OCI-M2 (cell line): ENCODE data around the gene RUVBL2.
"Not testable (repeated sequence)": the region's sequence is repeated elsewhere in the genome, so short reads cannot be mapped to it uniquely, and the experiment has no call there.

Experiments
- DNase-seq: peaks from one replicate; lab custom pipeline; 2025; ENCODE audit not compliant: unreplicated experiment; lab: John Stamatoyannopoulos, UW

Gene RUVBL2

DNA sequence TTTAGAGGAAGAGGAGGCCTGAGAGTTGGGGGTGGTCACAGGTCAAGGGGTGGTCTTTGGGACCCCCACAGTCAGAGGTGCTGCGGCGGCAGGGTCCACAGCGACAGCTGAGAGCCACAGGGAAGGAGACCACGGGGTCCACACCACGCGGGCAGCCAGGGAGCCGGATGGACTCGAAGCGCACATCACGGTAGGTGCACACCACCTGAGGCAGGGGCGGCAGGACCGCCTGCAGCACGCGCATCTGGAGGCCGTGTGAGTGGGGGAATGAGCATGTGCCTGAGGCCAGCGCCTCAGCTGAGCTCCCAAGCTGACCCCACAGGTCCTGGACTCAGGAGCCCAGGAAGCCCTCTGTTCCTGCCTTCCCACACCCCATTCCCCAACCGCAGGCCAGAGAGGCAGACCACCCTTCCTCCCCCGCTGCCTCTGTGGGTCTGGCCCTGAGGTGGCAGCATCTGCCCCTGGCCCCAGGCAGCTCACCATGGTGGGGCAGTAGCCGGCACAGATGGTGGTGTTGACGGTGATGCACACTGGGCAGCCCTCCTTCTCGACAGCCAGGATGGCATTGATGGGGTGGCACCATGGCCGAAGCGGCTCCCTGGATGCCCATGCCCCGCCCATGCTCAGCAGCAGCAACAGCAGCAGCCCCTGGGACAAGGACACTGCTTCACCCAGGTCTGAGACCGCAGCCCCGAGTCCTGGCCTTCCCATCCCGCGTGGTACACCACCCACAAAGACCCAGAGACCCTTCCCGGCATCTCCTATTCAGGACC is 22.6 kb downstream of the RUVBL2 start:
- DNase-seq, result no peak

DNA sequence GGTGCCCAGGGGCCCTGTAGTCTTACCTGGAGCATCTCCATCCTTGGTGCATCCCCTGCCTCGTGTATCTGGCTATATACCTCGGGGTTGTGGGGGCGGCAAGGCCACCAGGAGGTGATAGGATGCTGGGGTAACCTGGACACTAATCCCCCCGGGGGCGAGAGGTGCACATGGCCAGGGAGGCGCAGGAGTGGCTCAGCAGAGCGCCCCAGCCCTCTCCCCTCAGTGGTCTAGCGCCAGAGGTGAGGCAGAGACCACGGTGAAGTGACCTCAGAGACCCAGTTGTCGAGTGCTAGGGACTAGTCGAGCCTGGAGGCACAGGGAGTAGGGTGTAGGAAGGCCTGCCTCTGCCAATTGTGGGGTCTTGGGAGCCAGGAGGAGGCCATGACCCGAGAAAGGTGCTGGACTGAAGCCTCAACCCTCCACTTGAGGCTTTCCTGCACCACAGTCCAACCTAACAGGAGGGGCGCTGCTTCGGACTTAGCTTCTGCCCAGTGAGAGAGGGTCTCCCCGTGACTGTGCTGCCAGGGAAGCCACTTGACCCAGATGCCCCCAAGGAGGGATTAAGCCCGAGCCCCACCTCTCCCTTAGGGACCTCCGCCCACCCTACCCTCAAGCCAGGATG is 23.5 kb downstream of the RUVBL2 start, which contains the start of gene LHB:
LHB (minus strand) TSS at position 51 of the 625 bp plus-strand sequence; CDS start at position 41, 10 bp downstream.
- no peak for DNase-seq

DNA sequence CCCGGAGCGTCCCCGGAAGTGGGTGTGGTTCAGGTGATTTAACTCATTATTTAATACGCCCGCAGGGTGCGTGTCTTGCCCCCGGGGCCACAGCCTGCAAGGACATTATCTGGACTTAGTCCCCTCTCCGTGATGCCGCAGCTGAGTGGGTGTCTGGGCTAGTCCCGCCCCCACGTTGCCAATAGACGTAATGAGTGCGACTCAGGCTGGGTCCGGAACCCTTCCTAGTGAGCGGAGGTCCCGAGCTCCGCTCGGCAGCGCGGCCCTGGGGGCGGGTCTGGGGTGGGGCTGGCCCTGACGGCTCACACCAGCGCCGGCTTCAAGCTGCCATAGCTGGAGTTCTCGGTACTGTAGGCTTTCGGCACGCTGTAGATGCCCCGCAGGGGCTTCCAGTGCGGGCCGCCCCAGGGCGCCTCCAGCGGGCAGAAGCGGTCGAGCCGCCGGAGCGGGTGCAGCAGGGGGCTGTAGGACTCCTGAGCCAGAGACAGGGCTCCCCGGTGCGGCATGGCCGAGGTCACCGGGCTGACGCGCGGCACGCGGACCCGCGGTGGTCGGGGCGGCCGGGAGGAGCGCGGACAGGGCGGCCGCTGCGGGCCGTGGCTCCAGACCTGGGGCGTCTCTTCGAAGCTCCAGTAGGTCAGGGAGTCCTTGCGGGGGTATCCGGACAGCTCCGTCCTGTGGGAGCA is 24.1 kb downstream of the RUVBL2 start:
- DNase-seq, result peak; percentile 57

DNA sequence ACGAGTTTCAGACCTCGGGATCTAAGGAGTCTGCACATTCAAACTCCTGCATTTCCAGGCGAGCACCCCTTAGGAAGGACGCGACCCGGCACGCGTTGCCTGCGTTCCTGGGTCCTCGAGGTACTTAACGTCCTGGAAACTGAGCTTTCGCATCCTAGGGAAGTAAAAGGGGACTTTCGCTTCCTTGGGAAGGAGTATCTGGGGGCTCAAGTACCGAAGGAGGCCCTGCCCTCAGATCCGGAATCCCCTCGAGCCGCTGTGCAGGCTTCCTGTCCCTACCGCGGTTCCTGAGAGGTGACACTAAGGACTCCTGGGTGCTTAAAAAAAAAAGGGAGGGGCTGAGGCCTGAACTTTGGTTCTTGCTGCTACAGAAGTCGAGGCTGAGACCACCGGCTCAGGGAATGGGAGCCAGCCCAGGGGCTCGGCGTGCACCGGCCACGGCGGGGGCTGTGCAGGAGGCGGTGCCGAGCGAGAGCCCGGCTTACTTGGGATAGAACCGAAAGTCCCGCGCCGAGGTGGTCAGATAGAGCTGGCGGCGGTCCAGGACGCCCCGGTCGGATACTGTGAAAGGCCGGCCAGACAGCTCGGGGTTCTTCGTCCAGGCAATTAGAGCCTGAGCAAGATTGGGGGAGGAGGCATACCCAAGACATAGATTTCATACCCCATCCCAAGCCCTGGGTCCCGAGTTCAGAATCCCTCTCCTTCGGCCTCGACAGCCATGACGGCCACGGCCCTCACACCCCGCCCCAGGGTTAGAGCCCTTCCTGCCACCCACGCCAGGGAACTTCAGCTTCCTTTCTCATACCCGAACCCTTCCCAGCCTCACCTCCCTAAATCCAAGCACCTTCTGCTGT is 24.9 kb downstream of the RUVBL2 start:
- DNase-seq, result not testable (repeated sequence)

DNA sequence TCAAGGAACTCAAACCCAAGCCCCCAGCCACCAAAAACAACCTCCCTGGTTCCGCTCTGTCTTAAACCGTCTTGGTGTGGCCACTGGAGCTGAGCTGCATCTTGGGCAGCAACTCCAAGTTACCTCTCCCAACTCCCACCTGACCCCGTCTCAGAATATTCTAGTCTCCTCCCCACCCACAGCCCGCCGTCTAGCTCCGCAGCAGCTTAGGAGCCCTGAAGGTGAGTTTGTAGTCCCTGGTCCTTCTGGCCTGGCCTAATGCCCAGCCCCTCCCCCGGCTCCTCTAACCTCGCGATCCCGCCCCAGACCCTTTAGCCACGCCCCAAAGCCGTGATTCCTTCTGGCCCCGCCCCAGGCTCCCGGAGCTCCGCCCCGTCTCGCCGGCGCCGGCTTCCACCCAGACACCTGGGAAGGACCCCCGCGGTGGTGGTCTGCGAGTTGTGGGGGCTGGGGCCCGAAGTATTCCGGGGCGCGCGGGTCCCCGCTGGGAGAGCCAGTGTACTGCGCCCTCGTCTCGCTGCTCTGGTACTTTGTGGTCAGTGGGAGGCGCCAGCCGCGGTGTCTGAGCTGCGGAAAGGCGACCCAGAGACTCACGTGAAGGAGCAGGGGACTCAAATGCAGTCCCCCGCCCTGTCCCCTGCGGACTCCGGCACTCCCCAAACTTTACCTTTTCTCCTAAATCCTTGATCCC is 25.7 kb downstream of the RUVBL2 start:
- no peak for DNase-seq

DNA sequence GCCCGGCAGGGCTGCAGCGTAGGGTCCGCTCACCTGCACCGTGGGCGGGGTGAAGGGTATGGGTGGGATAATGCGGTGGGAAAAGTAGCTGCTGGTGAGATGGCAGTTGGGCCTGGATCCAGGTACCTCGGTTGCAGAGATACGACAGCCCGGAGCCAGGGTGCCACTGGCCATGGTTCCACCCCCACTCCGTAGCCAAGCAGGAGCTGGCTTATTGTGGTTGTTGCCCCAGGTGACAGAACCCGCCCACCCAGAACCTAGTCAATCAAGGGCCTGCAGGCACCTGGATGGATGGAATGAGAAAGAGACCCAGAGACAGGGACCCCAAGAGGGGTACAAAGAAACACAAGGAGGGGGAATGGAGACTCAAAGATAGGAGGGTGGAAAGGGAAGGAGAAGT is 26.7 kb downstream of the RUVBL2 start:
- no peak for DNase-seq

DNA sequence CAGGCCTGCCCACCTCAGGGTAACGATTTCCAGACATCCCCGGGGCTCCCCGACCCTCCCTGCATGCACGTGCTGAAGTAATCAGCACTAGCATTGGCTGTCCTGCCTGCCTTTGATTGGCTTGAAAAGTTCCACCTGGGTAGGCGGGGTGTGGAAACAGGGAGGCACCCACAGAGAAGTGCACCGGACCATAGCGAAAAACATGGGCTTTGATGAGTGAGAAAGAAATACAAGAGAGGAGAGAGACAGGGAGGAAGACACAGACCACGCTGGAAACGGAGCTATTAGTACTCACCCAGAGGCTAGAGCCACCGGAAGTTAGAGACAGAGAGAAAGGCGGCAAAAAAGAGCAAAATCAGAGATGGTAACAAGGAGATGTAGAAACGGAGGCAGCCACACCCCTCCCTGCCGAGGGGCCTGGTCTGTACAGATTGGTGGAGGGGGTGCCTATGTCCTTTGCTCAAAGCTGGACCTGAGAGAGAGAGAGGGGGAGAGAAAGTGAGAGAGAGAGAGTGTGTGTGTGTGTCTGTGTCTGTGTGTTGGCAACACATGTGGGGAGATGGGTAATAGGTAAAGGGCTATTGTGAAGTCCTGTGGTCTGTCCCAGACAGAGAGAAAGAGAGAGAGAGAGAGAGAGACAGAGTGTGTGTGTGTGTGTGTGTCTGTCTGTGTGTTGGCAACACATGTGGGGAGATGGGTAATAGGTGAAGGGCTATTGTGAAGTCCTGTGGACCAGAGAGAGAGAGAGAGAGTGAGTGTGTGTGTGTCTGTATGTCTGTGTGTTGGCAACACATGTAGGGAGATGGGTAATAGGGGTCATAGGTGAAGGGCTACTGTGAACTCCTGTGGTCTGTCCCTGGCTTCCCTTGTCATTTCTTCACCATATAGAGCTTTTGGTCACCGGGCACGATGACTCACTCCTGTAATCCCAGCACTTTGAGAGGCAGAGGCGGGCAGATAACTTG is 27.5 kb downstream of the RUVBL2 start:
- DNase-seq, result no peak

DNA sequence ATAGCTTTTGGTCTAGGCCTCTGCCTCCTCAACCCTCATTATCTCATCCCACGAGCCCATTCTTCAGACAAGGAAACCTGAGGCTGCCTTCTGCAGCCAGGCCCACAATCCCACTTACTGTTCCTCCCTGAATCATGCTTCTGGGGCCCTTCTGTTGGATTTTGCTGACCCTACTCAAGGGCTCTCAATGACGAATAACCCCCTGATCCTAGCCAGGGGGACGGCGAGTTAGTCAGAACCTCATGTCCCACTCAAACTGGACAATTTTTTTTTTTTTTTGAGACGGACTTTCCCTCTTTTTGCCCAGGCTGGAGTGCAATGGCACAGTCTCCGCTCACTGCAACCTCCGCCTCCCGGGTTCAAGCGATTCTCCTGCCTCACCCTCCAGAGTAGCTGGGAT is 28.4 kb downstream of the RUVBL2 start:
- DNase-seq, result no peak

DNA sequence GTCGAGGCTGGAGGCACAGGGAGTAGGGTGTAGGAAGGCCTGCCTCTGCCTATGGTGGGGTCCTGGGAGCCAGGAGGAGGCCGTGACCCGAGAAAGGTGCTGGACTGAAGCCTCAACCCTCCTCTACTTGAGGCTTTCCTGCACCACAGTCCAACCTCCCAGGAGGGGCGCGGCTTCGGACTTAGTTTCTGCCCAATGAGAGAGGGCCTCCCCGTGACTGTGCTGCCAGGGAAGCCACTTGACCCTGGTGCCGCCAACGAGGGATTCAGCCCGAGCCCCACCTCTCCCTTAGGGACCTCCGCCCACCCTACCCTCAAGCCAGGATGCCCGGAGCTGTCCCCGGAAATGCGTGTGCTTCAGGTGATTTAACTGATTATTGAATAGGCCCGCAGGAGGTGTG is 30.5 kb downstream of the RUVBL2 start, which contains the start of gene CGB3:
CGB3 (minus strand) TSS at position 101 of the 400 bp plus-strand sequence. CDS start 362 bp downstream, outside the sequence.
- DNase-seq, result not testable (repeated sequence)

DNA sequence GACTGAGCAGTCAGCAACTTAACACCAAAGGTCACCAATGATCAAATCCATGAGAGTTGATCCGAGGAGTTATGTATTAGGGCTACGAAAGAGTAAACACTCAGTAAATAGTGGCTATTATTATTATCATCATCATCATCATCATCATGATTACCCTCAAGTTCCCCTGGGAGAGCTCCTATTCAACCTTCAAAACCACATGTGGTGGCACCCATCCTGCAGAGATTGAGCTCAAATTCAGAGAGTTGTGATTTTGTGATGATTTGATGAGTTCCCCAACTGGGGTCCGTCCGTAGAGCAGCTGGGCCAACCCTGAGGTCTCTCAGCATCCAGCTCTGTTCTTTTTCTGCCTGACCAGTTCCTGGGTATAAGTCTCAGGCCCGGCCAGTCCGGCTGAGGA is 31.4 kb downstream of the RUVBL2 start:
- DNase-seq, result not testable (repeated sequence)

DNA sequence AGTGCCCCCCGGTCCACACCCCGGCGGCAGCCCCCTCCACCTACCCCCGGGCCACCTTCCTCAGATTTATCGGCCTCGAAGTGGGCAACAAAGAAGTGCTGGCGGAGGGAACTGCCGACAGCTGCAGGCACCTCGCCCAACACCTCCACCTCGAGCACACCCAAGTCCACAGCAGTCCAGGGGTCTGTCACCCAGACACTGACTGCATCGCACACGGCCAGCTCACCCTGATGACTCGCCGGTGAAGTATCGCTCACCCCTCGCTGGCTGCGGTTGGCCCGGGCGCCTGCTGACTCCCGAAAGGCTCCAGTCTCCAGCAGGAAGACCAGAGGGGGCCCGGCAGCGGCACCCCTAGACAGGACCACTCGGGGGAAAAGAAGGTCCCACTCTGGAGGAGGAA is 31.9 kb downstream of the RUVBL2 start:
- DNase-seq, result not testable (repeated sequence)

DNA sequence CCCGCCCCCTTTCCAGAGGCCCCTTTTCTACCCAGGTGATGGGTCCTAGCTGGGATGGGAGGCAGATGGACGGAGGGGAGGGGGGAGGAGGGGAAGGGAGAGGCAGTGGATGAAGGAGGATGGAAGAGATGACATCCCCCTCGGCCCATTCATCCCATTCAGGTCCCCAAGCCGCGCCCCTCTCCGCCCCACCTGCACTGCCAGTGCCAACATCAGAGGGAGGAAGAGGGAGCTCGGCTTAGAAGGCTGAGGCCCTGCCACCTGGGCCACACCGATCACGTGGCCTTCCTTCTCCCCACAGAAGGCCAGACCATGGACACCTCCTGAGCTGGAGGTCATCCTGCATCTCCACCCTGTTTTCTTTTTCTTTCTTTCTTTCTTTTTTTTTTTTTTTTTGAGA is 35.0 kb downstream of the RUVBL2 start:
- DNase-seq, result not testable (repeated sequence)

DNA sequence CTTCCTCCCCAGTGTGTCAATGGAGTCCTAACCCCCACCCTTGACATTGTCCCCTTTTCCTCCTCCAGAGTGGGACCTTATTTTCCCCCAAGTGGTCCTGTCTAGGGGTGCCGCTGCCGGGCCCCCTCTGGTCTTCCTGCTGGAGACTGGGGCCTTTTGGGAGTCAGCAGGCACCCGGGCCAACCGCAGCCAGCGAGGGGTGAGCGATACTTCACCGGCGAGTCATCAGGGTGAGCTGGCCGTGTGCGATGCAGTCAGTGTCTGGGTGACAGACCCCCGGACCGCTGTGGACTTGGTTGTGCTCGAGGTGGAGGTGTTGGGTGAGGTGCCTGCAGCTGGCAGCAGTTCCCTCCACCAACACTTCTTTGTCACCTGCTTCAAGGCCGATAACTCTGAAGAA is 36.1 kb downstream of the RUVBL2 start:
- not testable (repeated sequence) for DNase-seq

DNA sequence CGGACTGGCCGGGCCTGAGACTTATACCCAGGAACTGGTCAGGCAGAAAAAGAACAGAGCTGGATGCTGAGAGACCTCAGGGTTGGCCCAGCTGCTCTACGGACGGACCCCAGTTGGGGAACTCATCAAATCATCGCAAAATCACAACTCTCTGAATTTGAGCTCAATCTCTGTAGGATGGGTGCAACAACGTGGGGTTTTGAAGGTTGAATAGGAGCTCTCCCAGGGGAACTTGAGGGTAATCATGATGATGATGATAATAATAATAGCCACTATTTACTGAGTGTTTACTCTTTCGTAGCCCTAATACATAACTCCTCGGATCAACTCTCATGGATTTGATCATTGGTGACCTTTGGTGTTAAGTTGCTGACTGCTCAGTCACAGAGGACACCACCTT is 36.6 kb downstream of the RUVBL2 start:
- not testable (repeated sequence) for DNase-seq

DNA sequence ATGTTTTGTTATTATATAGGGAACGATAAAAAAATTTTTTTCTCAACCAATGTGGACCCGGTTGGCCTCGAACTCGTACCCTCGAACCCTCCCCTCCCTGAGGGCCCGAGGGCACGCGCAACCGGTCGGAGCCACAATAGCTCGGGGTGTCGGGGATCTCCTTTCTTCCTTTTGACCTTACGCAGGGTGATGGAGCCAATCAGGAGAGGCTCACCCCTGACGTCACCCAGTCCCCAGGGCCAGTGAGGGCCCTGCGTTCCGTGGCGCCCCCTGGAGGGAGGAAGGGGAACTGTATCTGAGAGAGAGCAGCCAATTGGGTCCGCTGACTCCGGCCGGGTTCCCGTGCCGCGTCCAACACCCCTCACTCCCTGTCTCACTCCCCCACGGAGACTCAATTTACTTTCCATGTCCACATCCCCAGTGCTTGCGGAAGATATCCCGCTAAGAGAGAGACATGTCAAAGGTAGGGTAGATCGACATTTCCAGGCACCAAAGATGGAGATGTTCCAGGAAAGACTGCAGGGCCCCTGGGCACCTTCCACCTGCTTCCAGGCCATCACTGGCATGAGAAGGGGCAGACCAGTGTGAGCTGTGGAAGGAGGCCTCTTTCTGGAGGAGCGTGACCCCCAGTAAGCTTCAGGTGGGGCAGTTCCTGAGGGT is 38.1 kb downstream of the RUVBL2 start, which contains the start of gene CGB2:
CGB2 (plus strand) TSS at position 249 of the 660 bp plus-strand sequence; CDS start at position 455, 206 bp downstream.
- not testable (repeated sequence) for DNase-seq

DNA sequence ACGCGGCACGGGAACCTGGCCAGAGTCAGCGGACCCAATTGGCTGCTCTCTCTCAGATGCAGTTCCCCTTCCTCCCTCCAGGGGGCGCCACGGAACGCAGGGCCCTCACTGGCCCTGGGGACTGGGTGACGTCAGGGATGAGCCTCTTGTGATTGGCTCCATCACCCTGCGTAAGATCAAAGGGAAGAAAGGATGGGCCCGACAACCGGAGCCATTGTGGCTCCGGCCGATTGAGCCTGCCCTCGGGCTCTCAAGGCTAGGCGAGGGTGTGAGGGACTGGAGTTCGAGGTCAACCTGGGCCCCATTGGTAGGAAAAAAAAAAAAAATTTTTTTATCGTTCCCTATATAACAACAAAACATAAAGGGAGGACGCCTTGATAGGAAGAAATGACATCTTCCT is 43.1 kb downstream of the RUVBL2 start, which contains the start of gene CGB1:
CGB1 (minus strand) TSS at position 81 of the 400 bp plus-strand sequence. CDS start 184 bp downstream, outside the sequence.
- not testable (repeated sequence) for DNase-seq

DNA sequence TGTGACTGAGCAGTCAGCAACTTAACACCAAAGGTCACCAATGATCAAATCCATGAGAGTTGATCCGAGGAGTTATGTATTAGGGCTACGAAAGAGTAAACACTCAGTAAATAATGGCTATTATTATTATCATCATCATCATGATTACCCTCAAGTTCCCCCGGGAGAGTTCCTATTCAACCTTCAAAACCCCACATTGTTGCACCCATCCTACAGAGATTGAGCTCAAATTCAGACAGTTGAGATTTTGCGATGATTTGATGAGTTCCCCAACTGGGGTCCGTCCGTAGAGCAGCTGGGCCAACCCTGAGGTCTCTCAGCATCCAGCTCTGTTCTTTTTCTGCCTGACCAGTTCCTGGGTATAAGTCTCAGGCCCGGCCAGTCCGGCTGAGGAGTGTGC is 44.4 kb downstream of the RUVBL2 start:
- not testable (repeated sequence) for DNase-seq
